Neural crest cell (in vitro differentiated cells): ENCODE results near the gene ARHGAP22. TPM values are rescaled to one million over a fixed set of nuclear protein-coding genes. Genes with fewer than 3 reads are reported as not detected.

Experiments
- DNase-seq: peaks from one replicate; pipeline ENCODE4 v3.0.0; 2021; ENCODE audit warnings: low read depth, mixed read lengths, low spot score
- H3K27ac Mint-ChIP-seq: one replicate; pipeline ENCODE4 v1.8.0; 2021; ENCODE audit warnings: mild to moderate bottlenecking, mixed read lengths; ENCODE audit not compliant: unreplicated experiment
- H3K27me3 Mint-ChIP-seq: 2 replicates; pipeline ENCODE4 v1.8.0; 2021; ENCODE audit warnings: low read depth, mild to moderate bottlenecking, mixed read lengths
- H3K36me3 Mint-ChIP-seq: 2 replicates; pipeline ENCODE4 v1.8.0; 2021; ENCODE audit warnings: low read depth, mild to moderate bottlenecking, mixed read lengths
- H3K4me1 Mint-ChIP-seq: 2 replicates; pipeline ENCODE4 v1.8.0; 2021; ENCODE audit warnings: mixed read lengths
- H3K4me3 Mint-ChIP-seq: one replicate; pipeline ENCODE4 v1.8.0; 2021; ENCODE audit warnings: mild to moderate bottlenecking, mixed read lengths
- H3K9me3 Mint-ChIP-seq: 2 replicates; pipeline ENCODE4 v1.8.0; 2021; ENCODE audit warnings: mixed read lengths
- CTCF ChIP-seq: fragments of 200-600 bp; sonication (generic); conservative IDR thresholded peaks from 2 replicates; pipeline ENCODE4 v1.5.0; 2021; ENCODE audit warnings: antibody characterized with exemption, mild to moderate bottlenecking
- total RNA-seq: library from RNA; stranded (reverse); gene quantifications from 2 replicates; pipeline ENCODE4 v1.2.1, GENCODE V29; 2021

The ARHGAP22 gene
- total RNA-seq, 1 donor from 2014 or later: 5.2 TPM

- TF ChIP-seq CTCF: no peak
- no peaks in the 10 kb centered on the region for H3K9me3 Mint-ChIP-seq
- DNase-seq: peak; percentile 1
- no peak overlapping the region for H3K4me3 Mint-ChIP-seq
- H3K4me1 Mint-ChIP-seq: peaks cover 33% of the 10 kb centered on the region
- no peaks in the 10 kb centered on the region for H3K36me3 Mint-ChIP-seq
- H3K27me3 Mint-ChIP-seq: no peaks in the 10 kb centered on the region
- H3K27ac Mint-ChIP-seq: no peak overlapping the region
Observed at GRCh38 chr10:48399056-48399541, 205.8 kb downstream of the ARHGAP22 start.

- Mint-ChIP-seq H3K27ac (no peak overlapping the region), H3K9me3 (no peaks in the 10 kb centered on the region), H3K27me3 (no peaks in the 10 kb centered on the region), H3K4me1 (peaks cover 33% of the 10 kb centered on the region), H3K4me3 (no peak overlapping the region), H3K36me3 (no peaks in the 10 kb centered on the region)
- no peak for DNase-seq
- TF ChIP-seq CTCF: no peak
Observed at GRCh38 chr10:48398261-48398660, 206.6 kb downstream of the ARHGAP22 start.

Other genes with a start within 250 kb of the ARHGAP22 start
- gene WDFY4, start 79.8 kb upstream of the ARHGAP22 start, total RNA-seq: not detected in 2 replicates